HEK293 (cell line): Measurements from ENCODE around the gene FIGNL2.

Experiments used
- CTCF ChIA-PET: fragments of 350-600 bp; formaldehyde crosslinking; extraction: SDS; loops from one replicate; lab custom pipeline; 2021; ENCODE audit warnings: antibody characterized with exemption; lab: Yijun Ruan, JAX
- POLR2A ChIA-PET: fragments of 300-600 bp; formaldehyde crosslinking; extraction: SDS; loops from one replicate; lab custom pipeline; 2020; ENCODE audit warnings: antibody characterized with exemption, inconsistent platforms; lab: Yijun Ruan, JAX
- H3K27ac ChIP-seq: fragments of 200-500 bp; sonication (Bioruptor generic); 2 replicates; pipeline ENCODE4 v1.5.1; 2014; ENCODE audit warnings: low read depth, low read length, control low read depth, inconsistent platforms; ENCODE audit errors: extremely low read depth
- H3K36me3 ChIP-seq, 2 experiments: fragments of 200-500 bp in 1 of 2; sonication (Bioruptor generic) in 1 of 2; 1 replicate in 1 of 2; 2 replicates in 1 of 2; pipeline ENCODE4 v1.5.1; 2014 to 2017; ENCODE audit warnings: inconsistent platforms in 2 of 2, low read length in 2 of 2; ENCODE audit not compliant: control insufficient read depth in 2 of 2, insufficient read depth in 1 of 2
- H3K4me1 ChIP-seq: fragments of 200-500 bp; sonication (Bioruptor generic); 2 replicates; pipeline ENCODE4 v1.5.1; 2014; ENCODE audit warnings: mild to moderate bottlenecking, low read length, inconsistent platforms; ENCODE audit not compliant: control insufficient read depth, insufficient read depth
- H3K4me3 ChIP-seq: 2 replicates; pipeline ENCODE4 v1.5.1; 2011; ENCODE audit warnings: low read depth, mild to moderate bottlenecking, control low read depth, low read length, moderate library complexity
- H3K9me3 ChIP-seq: fragments of 200-500 bp; sonication (Bioruptor generic); 2 replicates; pipeline ENCODE4 v1.5.1; 2014; ENCODE audit warnings: low read depth, low read length, inconsistent platforms; ENCODE audit not compliant: control insufficient read depth, insufficient read depth
- BCL11A ChIP-seq: fragments of 450-650 bp; formaldehyde crosslinking; IDR thresholded peaks from 2 replicates; pipeline ENCODE4 v1.5.1; 2016; ENCODE audit warnings: low read depth, missing biosample characterization, missing genetic modification characterization
- EGR2 ChIP-seq: fragments of 450-650 bp; formaldehyde crosslinking; IDR thresholded peaks from 2 replicates; pipeline ENCODE4 v1.5.1; 2016; ENCODE audit warnings: low read depth, missing biosample characterization, missing genetic modification characterization
- GLIS1 ChIP-seq: fragments of 450-650 bp; formaldehyde crosslinking; IDR thresholded peaks from 2 replicates; pipeline ENCODE4 v1.5.1; 2016; ENCODE audit warnings: missing biosample characterization, missing genetic modification characterization
- GLIS2 ChIP-seq: fragments of 450-650 bp; formaldehyde crosslinking; IDR thresholded peaks from 2 replicates; pipeline ENCODE4 v1.5.1; 2016; ENCODE audit warnings: missing biosample characterization, missing genetic modification characterization
- KLF8 ChIP-seq: fragments of 450-650 bp; formaldehyde crosslinking; IDR thresholded peaks from 2 replicates; pipeline ENCODE4 v1.5.1; 2016; ENCODE audit warnings: missing biosample characterization, missing genetic modification characterization
- KLF9 ChIP-seq: fragments of 450-650 bp; formaldehyde crosslinking; IDR thresholded peaks from 2 replicates; pipeline ENCODE4 v1.5.1; 2016; ENCODE audit warnings: missing biosample characterization, missing genetic modification characterization, low read depth
- SCRT1 ChIP-seq: fragments of 450-650 bp; formaldehyde crosslinking; IDR thresholded peaks from 2 replicates; pipeline ENCODE4 v1.5.1; 2016; ENCODE audit warnings: missing biosample characterization, missing genetic modification characterization, borderline replicate concordance
- YY2 ChIP-seq: fragments of 450-650 bp; formaldehyde crosslinking; IDR thresholded peaks from 2 replicates; pipeline ENCODE4 v1.5.1; 2016; ENCODE audit warnings: missing biosample characterization, missing genetic modification characterization
- ZFP3 ChIP-seq: fragments of 450-650 bp; formaldehyde crosslinking; IDR thresholded peaks from 2 replicates; pipeline ENCODE4 v1.5.1; 2016; ENCODE audit warnings: low read depth, missing biosample characterization, missing genetic modification characterization
- ZIC2 ChIP-seq: fragments of 450-650 bp; formaldehyde crosslinking; IDR thresholded peaks from 2 replicates; pipeline ENCODE4 v1.5.1; 2016; ENCODE audit warnings: missing biosample characterization, missing genetic modification characterization
- ZNF2 ChIP-seq: fragments of 450-650 bp; formaldehyde crosslinking; IDR thresholded peaks from 2 replicates; pipeline ENCODE4 v1.5.1; 2016; ENCODE audit warnings: missing biosample characterization, missing genetic modification characterization
- ZNF335 ChIP-seq: fragments of 450-650 bp; formaldehyde crosslinking; conservative IDR thresholded peaks from 2 replicates; pipeline ENCODE4 v1.5.1; 2016; ENCODE audit warnings: missing biosample characterization, missing genetic modification characterization
- ZNF561 ChIP-seq: fragments of 450-650 bp; IDR thresholded peaks from 2 replicates; pipeline ENCODE4 v1.5.1; 2018; ENCODE audit warnings: missing biosample characterization, missing genetic modification characterization, borderline replicate concordance
- ZNF600 ChIP-seq: fragments of 450-650 bp; formaldehyde crosslinking; IDR thresholded peaks from 2 replicates; pipeline ENCODE4 v1.5.1; 2016; ENCODE audit warnings: missing biosample characterization, missing genetic modification characterization
- ZNF629 ChIP-seq: fragments of 450-650 bp; formaldehyde crosslinking; IDR thresholded peaks from 2 replicates; pipeline ENCODE4 v1.5.1; 2017; ENCODE audit warnings: missing biosample characterization, missing genetic modification characterization
- ZNF837 ChIP-seq: fragments of 450-650 bp; formaldehyde crosslinking; IDR thresholded peaks from 2 replicates; pipeline ENCODE4 v1.5.1; 2016; ENCODE audit warnings: missing biosample characterization, missing genetic modification characterization
- ZSCAN30 ChIP-seq: fragments of 450-650 bp; IDR thresholded peaks from 2 replicates; pipeline ENCODE4 v1.5.1; 2018; ENCODE audit warnings: missing biosample characterization, mild to moderate bottlenecking, missing genetic modification characterization, moderate library complexity
- ZXDB ChIP-seq: fragments of 450-650 bp; formaldehyde crosslinking; IDR thresholded peaks from 2 replicates; pipeline ENCODE4 v1.5.1; 2016; ENCODE audit warnings: missing biosample characterization, missing genetic modification characterization
- TF ChIP-seq, protein P1 (sequence below): fragments of 450-650 bp; formaldehyde crosslinking; IDR thresholded peaks from 2 replicates; pipeline ENCODE4 v1.5.1; 2016; ENCODE audit warnings: missing biosample characterization, missing genetic modification characterization
- TF ChIP-seq, protein P2 (sequence below): fragments of 450-650 bp; formaldehyde crosslinking; IDR thresholded peaks from 2 replicates; pipeline ENCODE4 v1.5.1; 2016; ENCODE audit warnings: missing biosample characterization, missing genetic modification characterization
- TF ChIP-seq, protein P3 (sequence below): fragments of 450-650 bp; formaldehyde crosslinking; IDR thresholded peaks from 2 replicates; pipeline ENCODE4 v1.5.1; 2016; ENCODE audit warnings: missing biosample characterization, missing genetic modification characterization, borderline replicate concordance
- TF ChIP-seq, protein P4 (sequence below): fragments of 450-650 bp; formaldehyde crosslinking; IDR thresholded peaks from 2 replicates; pipeline ENCODE4 v1.5.1; 2016; ENCODE audit warnings: missing biosample characterization, missing genetic modification characterization
- TF ChIP-seq, protein P5 (sequence below): fragments of 450-650 bp; IDR thresholded peaks from 2 replicates; pipeline ENCODE4 v1.5.1; 2018; ENCODE audit warnings: missing biosample characterization, missing genetic modification characterization

FIGNL2 gene

DNA sequence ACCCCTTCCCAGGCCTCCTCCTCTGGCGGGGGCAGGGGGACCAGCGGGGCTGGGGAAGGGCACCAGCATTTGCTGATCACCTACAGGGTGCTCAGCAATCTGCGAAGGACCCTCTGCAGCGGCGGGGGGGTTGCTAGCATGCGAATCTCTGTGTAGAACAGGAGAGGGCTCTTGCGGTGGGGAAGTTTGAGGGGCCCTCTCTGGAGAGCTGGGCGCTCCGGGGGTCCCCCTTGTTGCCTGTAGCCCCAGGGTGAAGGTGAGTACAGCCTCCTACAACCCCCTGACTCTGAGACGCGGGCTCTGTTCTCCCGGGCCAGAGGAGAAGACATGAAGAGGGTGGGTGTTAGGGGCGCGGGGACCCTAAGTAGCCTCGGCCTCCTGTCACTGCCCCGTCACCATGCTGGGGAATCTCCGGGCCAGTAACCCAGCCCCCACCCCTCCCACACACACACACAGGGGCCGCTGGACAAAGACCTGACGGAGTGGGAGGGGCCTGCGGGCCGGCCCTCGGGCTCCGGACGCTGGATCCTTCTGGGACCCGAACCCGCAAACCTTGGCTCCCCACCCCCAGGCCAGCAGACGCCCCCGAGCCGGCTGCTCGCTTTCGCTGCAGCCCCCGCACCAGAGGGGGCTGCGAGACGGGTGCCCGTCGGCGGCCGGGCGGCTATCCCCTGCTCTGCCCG is 734 bp downstream of the FIGNL2 start (continued):
- TF ChIP-seq, protein P1, sequence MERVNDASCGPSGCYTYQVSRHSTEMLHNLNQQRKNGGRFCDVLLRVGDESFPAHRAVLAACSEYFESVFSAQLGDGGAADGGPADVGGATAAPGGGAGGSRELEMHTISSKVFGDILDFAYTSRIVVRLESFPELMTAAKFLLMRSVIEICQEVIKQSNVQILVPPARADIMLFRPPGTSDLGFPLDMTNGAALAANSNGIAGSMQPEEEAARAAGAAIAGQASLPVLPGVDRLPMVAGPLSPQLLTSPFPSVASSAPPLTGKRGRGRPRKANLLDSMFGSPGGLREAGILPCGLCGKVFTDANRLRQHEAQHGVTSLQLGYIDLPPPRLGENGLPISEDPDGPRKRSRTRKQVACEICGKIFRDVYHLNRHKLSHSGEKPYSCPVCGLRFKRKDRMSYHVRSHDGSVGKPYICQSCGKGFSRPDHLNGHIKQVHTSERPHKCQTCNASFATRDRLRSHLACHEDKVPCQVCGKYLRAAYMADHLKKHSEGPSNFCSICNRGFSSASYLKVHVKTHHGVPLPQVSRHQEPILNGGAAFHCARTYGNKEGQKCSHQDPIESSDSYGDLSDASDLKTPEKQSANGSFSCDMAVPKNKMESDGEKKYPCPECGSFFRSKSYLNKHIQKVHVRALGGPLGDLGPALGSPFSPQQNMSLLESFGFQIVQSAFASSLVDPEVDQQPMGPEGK (tag by site-specific recombination) = peak; percentile 55
- TF ChIP-seq ZNF629 (tag by site-specific recombination) = no peak
- no peak for TF ChIP-seq BCL11A

DNA sequence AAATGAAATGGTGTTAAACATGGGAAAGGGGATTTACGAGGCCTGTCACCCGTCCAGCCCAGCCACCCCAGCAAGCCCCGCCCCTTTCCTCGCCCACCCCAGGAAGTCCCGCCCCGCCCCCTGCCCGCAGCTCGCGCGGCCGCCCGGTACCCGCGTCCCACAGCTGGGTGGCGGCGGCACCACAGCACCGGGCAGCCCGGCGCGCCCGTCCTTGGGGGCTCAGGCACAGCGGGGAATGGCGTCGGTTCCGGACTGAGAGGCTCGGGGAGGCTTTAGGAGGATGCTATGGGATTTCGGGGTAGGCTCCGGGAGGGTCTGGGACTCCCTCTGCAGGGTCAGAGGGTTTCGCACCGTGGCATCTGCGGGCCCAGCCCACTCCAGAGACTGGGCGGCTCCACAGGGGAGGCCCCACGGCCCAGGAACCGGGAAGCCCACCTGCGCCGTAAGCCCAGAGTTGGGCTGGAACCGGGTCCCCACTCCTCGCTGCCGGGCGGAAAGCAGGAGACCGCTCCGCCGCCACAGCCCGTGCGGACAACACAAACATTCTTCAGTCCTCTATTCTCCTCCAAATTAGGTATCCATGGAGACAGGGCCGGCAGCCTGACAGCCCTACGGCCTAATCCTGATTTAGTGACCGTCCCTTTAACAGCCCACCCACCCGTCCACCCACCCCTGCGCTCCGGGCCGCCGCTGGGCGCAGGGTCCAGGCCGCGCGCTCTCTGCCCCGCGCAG is 1.4 kb downstream of the FIGNL2 start:
- ChIA-PET POLR2A (no interaction called here), CTCF (no interaction called here)
- Histone ChIP-seq H3K27ac (no peak overlapping the region), H3K4me3 (peak overlapping the region; percentile 39), H3K36me3 (no peaks in the 10 kb centered on the region), H3K4me1 (peaks cover 3% of the 10 kb centered on the region; the same call in 1 of the 2 replicates), H3K9me3 (no peaks in the 10 kb centered on the region)
- TF ChIP-seq SCRT1 (tag by site-specific recombination) (no peak), ZNF837 (no peak), ZNF2 (peak; percentile 20; the same call in 1 of the 2 replicates), ZNF629 (tag by site-specific recombination) (no peak), KLF9 (tag by site-specific recombination) (0 out of 2 replicates have a peak, but pooled peaks have one; percentile 31), ZIC2 (tag by site-specific recombination) (peak; percentile 77), GLIS2 (tag by site-specific recombination) (peak; percentile 83), ZNF335 (tag by site-specific recombination) (peak; percentile 93), YY2 (no peak), ZXDB (tag by site-specific recombination) (peak; percentile 58), ZNF600 (tag by site-specific recombination) (peak; percentile 35; the same call in 1 of the 2 replicates), ZNF561 (0 out of 2 replicates have a peak, but pooled peaks have one; percentile 45), ZSCAN30 (tag by site-specific recombination) (0 out of 2 replicates have a peak, but pooled peaks have one; percentile 22), EGR2 (peak; percentile 39), ZFP3 (tag by site-specific recombination) (no peak), KLF8 (tag by site-specific recombination) (peak; percentile 41; the same call in 1 of the 2 replicates), GLIS1 (tag by site-specific recombination) (peak; percentile 53)
- TF ChIP-seq, protein P2, sequence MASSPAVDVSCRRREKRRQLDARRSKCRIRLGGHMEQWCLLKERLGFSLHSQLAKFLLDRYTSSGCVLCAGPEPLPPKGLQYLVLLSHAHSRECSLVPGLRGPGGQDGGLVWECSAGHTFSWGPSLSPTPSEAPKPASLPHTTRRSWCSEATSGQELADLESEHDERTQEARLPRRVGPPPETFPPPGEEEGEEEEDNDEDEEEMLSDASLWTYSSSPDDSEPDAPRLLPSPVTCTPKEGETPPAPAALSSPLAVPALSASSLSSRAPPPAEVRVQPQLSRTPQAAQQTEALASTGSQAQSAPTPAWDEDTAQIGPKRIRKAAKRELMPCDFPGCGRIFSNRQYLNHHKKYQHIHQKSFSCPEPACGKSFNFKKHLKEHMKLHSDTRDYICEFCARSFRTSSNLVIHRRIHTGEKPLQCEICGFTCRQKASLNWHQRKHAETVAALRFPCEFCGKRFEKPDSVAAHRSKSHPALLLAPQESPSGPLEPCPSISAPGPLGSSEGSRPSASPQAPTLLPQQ (tag by site-specific recombination) = 0 out of 2 replicates have a peak, but pooled peaks have one; percentile 13
- TF ChIP-seq, protein P3, sequence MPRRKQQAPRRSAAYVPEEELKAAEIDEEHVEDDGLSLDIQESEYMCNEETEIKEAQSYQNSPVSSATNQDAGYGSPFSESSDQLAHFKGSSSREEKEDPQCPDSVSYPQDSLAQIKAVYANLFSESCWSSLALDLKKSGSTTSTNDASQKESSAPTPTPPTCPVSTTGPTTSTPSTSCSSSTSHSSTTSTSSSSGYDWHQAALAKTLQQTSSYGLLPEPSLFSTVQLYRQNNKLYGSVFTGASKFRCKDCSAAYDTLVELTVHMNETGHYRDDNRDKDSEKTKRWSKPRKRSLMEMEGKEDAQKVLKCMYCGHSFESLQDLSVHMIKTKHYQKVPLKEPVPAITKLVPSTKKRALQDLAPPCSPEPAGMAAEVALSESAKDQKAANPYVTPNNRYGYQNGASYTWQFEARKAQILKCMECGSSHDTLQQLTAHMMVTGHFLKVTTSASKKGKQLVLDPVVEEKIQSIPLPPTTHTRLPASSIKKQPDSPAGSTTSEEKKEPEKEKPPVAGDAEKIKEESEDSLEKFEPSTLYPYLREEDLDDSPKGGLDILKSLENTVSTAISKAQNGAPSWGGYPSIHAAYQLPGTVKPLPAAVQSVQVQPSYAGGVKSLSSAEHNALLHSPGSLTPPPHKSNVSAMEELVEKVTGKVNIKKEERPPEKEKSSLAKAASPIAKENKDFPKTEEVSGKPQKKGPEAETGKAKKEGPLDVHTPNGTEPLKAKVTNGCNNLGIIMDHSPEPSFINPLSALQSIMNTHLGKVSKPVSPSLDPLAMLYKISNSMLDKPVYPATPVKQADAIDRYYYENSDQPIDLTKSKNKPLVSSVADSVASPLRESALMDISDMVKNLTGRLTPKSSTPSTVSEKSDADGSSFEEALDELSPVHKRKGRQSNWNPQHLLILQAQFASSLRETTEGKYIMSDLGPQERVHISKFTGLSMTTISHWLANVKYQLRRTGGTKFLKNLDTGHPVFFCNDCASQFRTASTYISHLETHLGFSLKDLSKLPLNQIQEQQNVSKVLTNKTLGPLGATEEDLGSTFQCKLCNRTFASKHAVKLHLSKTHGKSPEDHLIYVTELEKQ (tag by site-specific recombination) = no peak
- TF ChIP-seq, protein P4, sequence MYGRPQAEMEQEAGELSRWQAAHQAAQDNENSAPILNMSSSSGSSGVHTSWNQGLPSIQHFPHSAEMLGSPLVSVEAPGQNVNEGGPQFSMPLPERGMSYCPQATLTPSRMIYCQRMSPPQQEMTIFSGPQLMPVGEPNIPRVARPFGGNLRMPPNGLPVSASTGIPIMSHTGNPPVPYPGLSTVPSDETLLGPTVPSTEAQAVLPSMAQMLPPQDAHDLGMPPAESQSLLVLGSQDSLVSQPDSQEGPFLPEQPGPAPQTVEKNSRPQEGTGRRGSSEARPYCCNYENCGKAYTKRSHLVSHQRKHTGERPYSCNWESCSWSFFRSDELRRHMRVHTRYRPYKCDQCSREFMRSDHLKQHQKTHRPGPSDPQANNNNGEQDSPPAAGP (tag by site-specific recombination) = 0 out of 2 replicates have a peak, but pooled peaks have one; percentile 12
- TF ChIP-seq, protein P5, sequence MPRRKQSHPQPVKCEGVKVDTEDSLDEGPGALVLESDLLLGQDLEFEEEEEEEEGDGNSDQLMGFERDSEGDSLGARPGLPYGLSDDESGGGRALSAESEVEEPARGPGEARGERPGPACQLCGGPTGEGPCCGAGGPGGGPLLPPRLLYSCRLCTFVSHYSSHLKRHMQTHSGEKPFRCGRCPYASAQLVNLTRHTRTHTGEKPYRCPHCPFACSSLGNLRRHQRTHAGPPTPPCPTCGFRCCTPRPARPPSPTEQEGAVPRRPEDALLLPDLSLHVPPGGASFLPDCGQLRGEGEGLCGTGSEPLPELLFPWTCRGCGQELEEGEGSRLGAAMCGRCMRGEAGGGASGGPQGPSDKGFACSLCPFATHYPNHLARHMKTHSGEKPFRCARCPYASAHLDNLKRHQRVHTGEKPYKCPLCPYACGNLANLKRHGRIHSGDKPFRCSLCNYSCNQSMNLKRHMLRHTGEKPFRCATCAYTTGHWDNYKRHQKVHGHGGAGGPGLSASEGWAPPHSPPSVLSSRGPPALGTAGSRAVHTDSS (tag by site-specific recombination) = no peak
